ENCODE data around the gene ANP32A.

Gene ANP32A

GRCh38 chr15:68830141-68830785 is 9.6 kb upstream of the ANP32A start:
- DNase-seq (ENCODE audit: low spot score) (no peak), ATAC-seq (ENCODE audit: low read depth) (no peak)
- Histone ChIP-seq H3K27me3 (ENCODE audit: insufficient read depth, poor library complexity, severe bottlenecking) (peaks cover 3% of the 10 kb centered on the region), H3K4me1 (ENCODE audit: insufficient read depth, poor library complexity, severe bottlenecking) (no peaks in the 10 kb centered on the region), H3K4me3 (ENCODE audit: severe bottlenecking) (no peak overlapping the region), H3K27ac (ENCODE audit: poor library complexity, severe bottlenecking) (no peak overlapping the region), H3K9me3 (ENCODE audit: severe bottlenecking) (peaks cover under 1% of the 10 kb centered on the region), H3K36me3 (ENCODE audit: low read depth) (no peaks in the 10 kb centered on the region)
- TF ChIP-seq, protein P1, sequence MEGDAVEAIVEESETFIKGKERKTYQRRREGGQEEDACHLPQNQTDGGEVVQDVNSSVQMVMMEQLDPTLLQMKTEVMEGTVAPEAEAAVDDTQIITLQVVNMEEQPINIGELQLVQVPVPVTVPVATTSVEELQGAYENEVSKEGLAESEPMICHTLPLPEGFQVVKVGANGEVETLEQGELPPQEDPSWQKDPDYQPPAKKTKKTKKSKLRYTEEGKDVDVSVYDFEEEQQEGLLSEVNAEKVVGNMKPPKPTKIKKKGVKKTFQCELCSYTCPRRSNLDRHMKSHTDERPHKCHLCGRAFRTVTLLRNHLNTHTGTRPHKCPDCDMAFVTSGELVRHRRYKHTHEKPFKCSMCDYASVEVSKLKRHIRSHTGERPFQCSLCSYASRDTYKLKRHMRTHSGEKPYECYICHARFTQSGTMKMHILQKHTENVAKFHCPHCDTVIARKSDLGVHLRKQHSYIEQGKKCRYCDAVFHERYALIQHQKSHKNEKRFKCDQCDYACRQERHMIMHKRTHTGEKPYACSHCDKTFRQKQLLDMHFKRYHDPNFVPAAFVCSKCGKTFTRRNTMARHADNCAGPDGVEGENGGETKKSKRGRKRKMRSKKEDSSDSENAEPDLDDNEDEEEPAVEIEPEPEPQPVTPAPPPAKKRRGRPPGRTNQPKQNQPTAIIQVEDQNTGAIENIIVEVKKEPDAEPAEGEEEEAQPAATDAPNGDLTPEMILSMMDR (IDR thresholded peaks at IDR 0.05; ENCODE audit: poor library complexity, severe bottlenecking): no peak

GRCh38 chr15:68829068-68829467 is 8.4 kb upstream of the ANP32A start:
- Histone ChIP-seq H3K36me3 (ENCODE audit: low read depth) (no peaks in the 10 kb centered on the region), H3K27me3 (ENCODE audit: insufficient read depth, poor library complexity, severe bottlenecking) (peaks cover 3% of the 10 kb centered on the region), H3K9me3 (ENCODE audit: severe bottlenecking) (no peaks in the 10 kb centered on the region), H3K4me3 (ENCODE audit: severe bottlenecking) (no peak overlapping the region), H3K27ac (ENCODE audit: poor library complexity, severe bottlenecking) (no peak overlapping the region), H3K4me1 (ENCODE audit: insufficient read depth, poor library complexity, severe bottlenecking) (no peaks in the 10 kb centered on the region)
- DNase-seq (ENCODE audit: low spot score) (no peak), ATAC-seq (ENCODE audit: low read depth) (peak; percentile 68)
- TF ChIP-seq, protein P1 (IDR thresholded peaks at IDR 0.05; ENCODE audit: poor library complexity, severe bottlenecking): peak; percentile 65

DNA sequence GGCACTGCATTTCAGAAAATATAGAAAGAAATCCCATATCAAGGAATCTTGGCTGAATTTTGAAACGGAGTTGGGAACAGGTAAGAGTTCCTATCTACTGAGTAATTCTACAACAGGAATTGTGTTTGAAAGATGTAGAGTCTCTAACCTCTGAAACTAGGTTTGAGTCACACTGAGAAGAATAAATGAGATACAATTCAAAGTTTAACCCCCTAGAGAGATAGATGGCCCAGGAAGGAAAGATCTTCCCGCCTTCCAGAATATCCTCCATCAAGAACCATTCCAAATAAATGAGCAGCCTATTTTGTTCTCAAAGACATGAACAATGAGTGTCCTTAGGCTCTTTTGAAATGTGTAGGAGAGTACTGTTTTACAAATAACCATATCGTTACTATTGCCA is 2.9 kb upstream of the ANP32A start:
- TF ChIP-seq, protein P1 (IDR thresholded peaks at IDR 0.05; ENCODE audit: poor library complexity, severe bottlenecking): no peak

GRCh38 chr15:68822818-68823217 is 2.1 kb upstream of the ANP32A start:
- TF ChIP-seq, protein P1 (IDR thresholded peaks at IDR 0.05; ENCODE audit: poor library complexity, severe bottlenecking): no peak
- Histone ChIP-seq H3K9me3 (ENCODE audit: severe bottlenecking) (no peaks in the 10 kb centered on the region), H3K27me3 (ENCODE audit: insufficient read depth, poor library complexity, severe bottlenecking) (no peaks in the 10 kb centered on the region), H3K27ac (ENCODE audit: poor library complexity, severe bottlenecking) (no peak overlapping the region), H3K4me3 (ENCODE audit: severe bottlenecking) (no peak overlapping the region), H3K36me3 (ENCODE audit: low read depth) (no peaks in the 10 kb centered on the region), H3K4me1 (ENCODE audit: insufficient read depth, poor library complexity, severe bottlenecking) (peaks cover 6% of the 10 kb centered on the region)
- DNase-seq (ENCODE audit: low spot score) (no peak), ATAC-seq (ENCODE audit: low read depth) (no peak)

More for the DNA sequence above, 2.9 kb upstream of the ANP32A start:
- Histone ChIP-seq H3K4me1 (ENCODE audit: insufficient read depth, poor library complexity, severe bottlenecking) (peaks cover 6% of the 10 kb centered on the region), H3K36me3 (ENCODE audit: low read depth) (no peaks in the 10 kb centered on the region), H3K9me3 (ENCODE audit: severe bottlenecking) (no peaks in the 10 kb centered on the region), H3K4me3 (ENCODE audit: severe bottlenecking) (no peak overlapping the region), H3K27me3 (ENCODE audit: insufficient read depth, poor library complexity, severe bottlenecking) (no peaks in the 10 kb centered on the region), H3K27ac (ENCODE audit: poor library complexity, severe bottlenecking) (no peak overlapping the region)
- DNase-seq (ENCODE audit: low spot score): no peak
- no peak for ATAC-seq (ENCODE audit: low read depth)

- no peak for DNase-seq (ENCODE audit: low spot score)
- peak overlapping the region; percentile 76 for H3K27ac ChIP-seq (ENCODE audit: poor library complexity, severe bottlenecking)
- no peak for ATAC-seq (ENCODE audit: low read depth)
- no peaks in the 10 kb centered on the region for H3K9me3 ChIP-seq (ENCODE audit: severe bottlenecking)
- H3K4me1 ChIP-seq (ENCODE audit: insufficient read depth, poor library complexity, severe bottlenecking): peaks cover 6% of the 10 kb centered on the region
- H3K27me3 ChIP-seq (ENCODE audit: insufficient read depth, poor library complexity, severe bottlenecking): no peaks in the 10 kb centered on the region
- H3K36me3 ChIP-seq (ENCODE audit: low read depth): no peaks in the 10 kb centered on the region
- TF ChIP-seq, protein P1 (IDR thresholded peaks at IDR 0.05; ENCODE audit: poor library complexity, severe bottlenecking): no peak
- H3K4me3 ChIP-seq (ENCODE audit: severe bottlenecking): peak overlapping the region; percentile 91
These were observed 1.2 kb upstream of the ANP32A start for GRCh38 chr15:68821841-68822381.

Data from RWPE2 (cell line).